Stomach (tissue), 4 donors: ENCODE measurements around the gene NUAK1.

Experiments used
- EP300 ChIP-seq: sonication (generic); formaldehyde crosslinking; IDR thresholded peaks from one replicate; pipeline ENCODE4 v1.6.1; 2017; ENCODE audit warnings: antibody characterized with exemption
- POLR2A ChIP-seq, 4 donors: fragments of 450-650 bp; IDR thresholded peaks; one replicate each; pipeline ENCODE4 v1.6.1; 2016; ENCODE audit warnings: antibody characterized with exemption in 4 of 4, control low read depth in 2 of 4, mild to moderate bottlenecking in 1 of 4, moderate library complexity in 1 of 4
- TF ChIP-seq, protein P1 (sequence below), 7 experiments: fragments of 450-650 bp in 4 of 7; fragments of 200-600 bp in 3 of 7; sonication (generic) in 3 of 7; IDR thresholded peaks; one replicate each; pipeline ENCODE4 v1.5.1; 2016 to 2019; ENCODE audit warnings: antibody characterized with exemption in 7 of 7, control low read depth in 2 of 7, mild to moderate bottlenecking in 1 of 7

DNA sequence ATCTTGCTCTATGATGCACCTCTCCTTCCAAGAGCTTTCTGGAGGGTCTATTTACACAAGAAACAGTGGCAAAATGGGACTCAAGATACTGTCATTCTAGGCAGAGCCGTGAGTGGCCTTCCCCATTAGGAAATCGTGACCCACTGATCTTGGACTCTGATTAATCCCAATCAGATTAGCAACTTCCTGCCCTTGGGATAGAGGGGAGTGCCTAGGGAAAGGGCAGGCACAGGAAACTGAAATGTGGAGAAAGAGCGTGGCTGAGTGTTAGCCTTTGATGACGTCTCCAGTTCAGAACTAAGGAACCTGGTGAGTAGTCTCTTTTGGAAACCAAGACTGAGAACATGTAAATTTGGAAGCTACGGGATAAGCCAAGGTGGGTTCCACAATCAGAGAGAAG, 76.1 kb downstream of the NUAK1 start:
- TF ChIP-seq, protein P1, sequence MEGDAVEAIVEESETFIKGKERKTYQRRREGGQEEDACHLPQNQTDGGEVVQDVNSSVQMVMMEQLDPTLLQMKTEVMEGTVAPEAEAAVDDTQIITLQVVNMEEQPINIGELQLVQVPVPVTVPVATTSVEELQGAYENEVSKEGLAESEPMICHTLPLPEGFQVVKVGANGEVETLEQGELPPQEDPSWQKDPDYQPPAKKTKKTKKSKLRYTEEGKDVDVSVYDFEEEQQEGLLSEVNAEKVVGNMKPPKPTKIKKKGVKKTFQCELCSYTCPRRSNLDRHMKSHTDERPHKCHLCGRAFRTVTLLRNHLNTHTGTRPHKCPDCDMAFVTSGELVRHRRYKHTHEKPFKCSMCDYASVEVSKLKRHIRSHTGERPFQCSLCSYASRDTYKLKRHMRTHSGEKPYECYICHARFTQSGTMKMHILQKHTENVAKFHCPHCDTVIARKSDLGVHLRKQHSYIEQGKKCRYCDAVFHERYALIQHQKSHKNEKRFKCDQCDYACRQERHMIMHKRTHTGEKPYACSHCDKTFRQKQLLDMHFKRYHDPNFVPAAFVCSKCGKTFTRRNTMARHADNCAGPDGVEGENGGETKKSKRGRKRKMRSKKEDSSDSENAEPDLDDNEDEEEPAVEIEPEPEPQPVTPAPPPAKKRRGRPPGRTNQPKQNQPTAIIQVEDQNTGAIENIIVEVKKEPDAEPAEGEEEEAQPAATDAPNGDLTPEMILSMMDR (IDR thresholded peaks at IDR 0.05) = no peak
- TF ChIP-seq EP300 (no peak), POLR2A (IDR thresholded peaks at IDR 0.05) (no peak)
